Esophagus muscularis mucosa (tissue), 4 donors: ENCODE measurements around the gene USF3. TPM values are rescaled to one million over a fixed set of nuclear protein-coding genes. Genes with fewer than 3 reads are reported as not detected.

Source experiments
- DNase-seq: peaks from one replicate; pipeline ENCODE4 v3.0.0-alpha.2; 2017; ENCODE audit errors: extremely low spot score
- H3K27ac ChIP-seq, 4 donors: fragments of 200-600 bp; sonication (generic); replicated peaks in 1 of 4; 1 replicate in 3 of 4; 2 replicates in 1 of 4; pipeline ENCODE4 v1.5.1; 2016 to 2019; ENCODE audit warnings: mild to moderate bottlenecking in 1 of 4
- H3K27me3 ChIP-seq, 4 donors: fragments of 200-600 bp; sonication (generic); one replicate each; pipeline versions ENCODE4 v1.5.1 to v1.6.0; 2016 to 2019
- H3K36me3 ChIP-seq, 4 donors: fragments of 200-600 bp; sonication (generic); one replicate each; pipeline ENCODE4 v1.5.1; 2016 to 2019
- H3K4me1 ChIP-seq, 4 donors: fragments of 200-600 bp; sonication (generic); one replicate each; pipeline ENCODE4 v1.5.1; 2016 to 2019
- H3K4me3 ChIP-seq, 4 donors: fragments of 200-600 bp; sonication (generic); 1 replicate in 2 of 4; 2 replicates in 2 of 4; pipeline ENCODE4 v1.5.1; 2016 to 2019; ENCODE audit warnings: mild to moderate bottlenecking in 4 of 4, moderate library complexity in 1 of 4
- H3K9me3 ChIP-seq, 4 donors: fragments of 200-600 bp; sonication (generic); 1 replicate in 3 of 4; 2 replicates in 1 of 4; pipeline ENCODE4 v1.5.1; 2016 to 2019
- CTCF ChIP-seq, 3 experiments: fragments of 200-600 bp in 2 of 3; fragments of 450-650 bp in 1 of 3; sonication (generic) in 2 of 3; IDR thresholded peaks; one replicate each; pipeline ENCODE4 v1.5.1; 2017 to 2019; ENCODE audit warnings: antibody characterized with exemption in 3 of 3, mild to moderate bottlenecking in 2 of 3, moderate library complexity in 1 of 3
- EP300 ChIP-seq: sonication (generic); formaldehyde crosslinking; IDR thresholded peaks from one replicate; pipeline ENCODE4 v1.6.1; 2017; ENCODE audit warnings: antibody characterized with exemption
- POLR2A ChIP-seq: fragments of 450-650 bp; IDR thresholded peaks from one replicate; pipeline ENCODE4 v1.6.1; 2017; ENCODE audit warnings: antibody characterized with exemption, moderate library complexity, mild to moderate bottlenecking, low read depth
- POLR2AphosphoS5 ChIP-seq, 2 donors: sonication (generic); formaldehyde crosslinking; IDR thresholded peaks; one replicate each; pipeline ENCODE4 v1.6.1; 2017; ENCODE audit warnings: antibody characterized with exemption in 2 of 2
- WGBS: methylation state at CpG from one replicate; pipeline ENCODE4 v1.1.5; 2018; 5-methylcytosine and 5-hydroxymethylcytosine counted together
- intact Hi-C: fragments of 100-400 bp; cut with DNase I; formaldehyde crosslinking; loops from one replicate; pipeline ENCODE4 v1.15.1; 2023
- total RNA-seq, 4 donors: library from RNA; depleted of rRNA; stranded (reverse); fragments of >200 nt; gene quantifications; one replicate each; pipeline versions ENCODE4 v1.1.0 to v1.2.1, GENCODE V29; 2016

The USF3 gene
- total RNA-seq, 4 donors from 2014 or later = 20.8 to 28.6 (median 25.0) TPM

DNA sequence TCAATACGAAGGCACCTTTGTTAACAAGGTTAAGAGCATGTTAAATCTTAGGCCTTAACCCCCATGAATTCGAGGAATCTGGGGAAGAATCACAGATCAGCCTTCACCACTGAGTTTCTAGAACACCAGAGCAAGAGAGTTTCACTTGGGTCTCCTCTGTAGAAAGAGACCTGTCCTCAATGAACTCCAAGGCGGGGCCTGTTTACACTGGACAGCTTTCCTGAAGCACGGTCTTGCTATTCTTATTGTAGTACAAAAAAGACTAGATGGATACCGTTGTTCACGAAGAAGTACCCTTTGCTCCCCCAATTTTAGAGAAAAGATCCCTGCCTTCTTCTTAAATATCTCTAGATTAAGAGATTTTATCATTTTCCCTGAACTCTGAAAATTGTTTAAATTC lies 64.9 kb downstream of the USF3 start:
- intact Hi-C loops = no loop called here

DNA sequence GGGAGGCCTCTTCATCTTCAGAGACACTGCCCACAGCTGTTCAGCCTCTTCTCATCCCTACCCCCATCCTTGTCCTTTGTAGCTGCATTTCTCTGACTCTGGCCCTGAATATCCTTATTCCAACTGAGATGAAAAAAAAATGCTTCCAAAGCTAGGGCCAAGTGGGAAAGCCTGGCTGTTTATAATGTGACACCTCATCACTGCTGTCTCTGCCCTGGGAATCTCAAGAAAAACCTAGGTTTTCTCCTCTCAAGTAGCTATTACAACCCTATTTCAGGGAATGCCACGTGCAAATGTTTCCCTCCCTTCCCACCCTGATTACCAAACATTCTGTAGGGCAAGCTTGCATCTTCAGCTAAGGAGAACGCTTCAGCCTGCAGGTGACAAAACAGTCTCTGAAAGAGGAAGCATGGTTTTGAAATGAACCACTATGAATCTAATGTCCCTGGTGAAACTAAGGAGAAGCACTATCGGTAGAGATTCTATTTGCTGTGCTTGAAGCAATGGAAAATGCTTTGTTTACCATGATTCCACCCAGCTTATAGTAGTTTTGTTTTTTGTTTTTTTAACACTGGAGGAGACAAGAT lies 65.4 kb downstream of the USF3 start:
- H3K27ac ChIP-seq = peak overlapping the region; percentile 65 to 71 (median 67)
- 55% methylated on average over 3 of the region's 3 CpGs for WGBS
- H3K27me3 ChIP-seq = no peaks in the 10 kb centered on the region
- no peak overlapping the region for H3K4me3 ChIP-seq
- TF ChIP-seq POLR2A (no peak), EP300 (no peak), POLR2AphosphoS5 (IDR thresholded peaks at IDR 0.05) (no peak), CTCF (IDR thresholded peaks at IDR 0.05) (no peak)
- intact Hi-C loops = no loop called here
- no peaks in the 10 kb centered on the region for H3K9me3 ChIP-seq
- H3K36me3 ChIP-seq = no peaks in the 10 kb centered on the region
- no peak for DNase-seq
- H3K4me1 ChIP-seq = peaks cover 0 to 33% (median 30%) of the 10 kb centered on the region in 4 donors

More for the DNA sequence above, 64.9 kb downstream of the USF3 start:
- no peaks in the 10 kb centered on the region for H3K9me3 ChIP-seq
- no peak for DNase-seq
- H3K27me3 ChIP-seq = no peaks in the 10 kb centered on the region
- H3K4me1 ChIP-seq = peaks cover 0 to 32% (median 29%) of the 10 kb centered on the region in 4 donors
- no peak for TF ChIP-seq POLR2A
- TF ChIP-seq POLR2AphosphoS5 (IDR thresholded peaks at IDR 0.05) = no peak
- no peak for TF ChIP-seq CTCF (IDR thresholded peaks at IDR 0.05)
- TF ChIP-seq EP300 = no peak
- peak overlapping the region in 2 of 4 donors; percentile 65 for H3K27ac ChIP-seq
- WGBS = 94% methylated on average over 6 of the region's 6 CpGs
- no peak overlapping the region for H3K4me3 ChIP-seq
- no peaks in the 10 kb centered on the region for H3K36me3 ChIP-seq

GRCh38 chr3:113629584-113630421 lies 66.6 kb downstream of the USF3 start:
- Histone ChIP-seq H3K36me3 (no peaks in the 10 kb centered on the region), H3K27me3 (no peaks in the 10 kb centered on the region), H3K9me3 (no peaks in the 10 kb centered on the region), H3K4me3 (peak overlapping the region; percentile 12 to 24 (median 18)), H3K4me1 (peaks cover 0 to 33% (median 28%) of the 10 kb centered on the region in 4 donors), H3K27ac (peak overlapping the region; percentile 65 to 71 (median 67))
- intact Hi-C loops = loop anchor here (10.0 kb wide), 1 partner anchor 575 kb away; no protein-coding TSS in a partner anchor
- 64% methylated on average over 16 of the region's 16 CpGs for WGBS
- TF ChIP-seq POLR2A = no peak
- TF ChIP-seq CTCF (IDR thresholded peaks at IDR 0.05) = no peak
- TF ChIP-seq EP300 = no peak
- TF ChIP-seq POLR2AphosphoS5 (IDR thresholded peaks at IDR 0.05) = no peak
- DNase-seq = no peak

- 81% methylated on average over 6 of the region's 6 CpGs for WGBS
- no peak for DNase-seq
- no peak overlapping the region for H3K27ac ChIP-seq
- no peaks in the 10 kb centered on the region for H3K27me3 ChIP-seq
- no peaks in the 10 kb centered on the region for H3K36me3 ChIP-seq
- no peaks in the 10 kb centered on the region for H3K9me3 ChIP-seq
- H3K4me1 ChIP-seq = peaks cover 0 to 33% (median 28%) of the 10 kb centered on the region in 4 donors
- H3K4me3 ChIP-seq = no peak overlapping the region
- intact Hi-C loops = loop anchor here (10.0 kb wide), 1 partner anchor 574 kb away; no protein-coding TSS in a partner anchor
- TF ChIP-seq POLR2AphosphoS5 (IDR thresholded peaks at IDR 0.05) = no peak
- no peak for TF ChIP-seq CTCF (IDR thresholded peaks at IDR 0.05)
- no peak for TF ChIP-seq POLR2A
- no peak for TF ChIP-seq EP300
These were observed 67.7 kb downstream of the USF3 start for GRCh38 chr3:113628788-113629187.
